Mesendoderm (in vitro differentiated cells): ENCODE results near the gene KMT2C.
"Not testable (repeated sequence)": the region's sequence is repeated elsewhere in the genome, so short reads cannot be mapped to it uniquely, and the experiment has no call there.

Experiments
- DNase-seq: peaks from one replicate; pipeline ENCODE4 v3.0.0; 2013
- H2AK5ac ChIP-seq: 2 replicates; pipeline ENCODE4 v1.6.1; 2013; ENCODE audit warnings: low read length, inconsistent platforms
- H2BK120ac ChIP-seq: 2 replicates; pipeline ENCODE4 v1.6.1; 2013; ENCODE audit warnings: low read depth, mild to moderate bottlenecking, low read length, moderate library complexity, mixed read lengths
- H2BK15ac ChIP-seq: replicated peaks from 2 replicates; pipeline ENCODE4 v1.6.1; 2013; ENCODE audit warnings: low read depth, mild to moderate bottlenecking, moderate library complexity
- H2BK5ac ChIP-seq: 2 replicates; pipeline ENCODE4 v1.6.1; 2013; ENCODE audit warnings: low read length, inconsistent platforms
- H3K18ac ChIP-seq: 2 replicates; pipeline ENCODE4 v1.6.1; 2013; ENCODE audit warnings: mild to moderate bottlenecking, low read length, mixed read lengths
- H3K23ac ChIP-seq: one replicate; pipeline ENCODE4 v1.6.1; 2013; ENCODE audit warnings: low read length
- H3K27ac ChIP-seq: 2 replicates; pipeline ENCODE4 v1.5.1; 2013; ENCODE audit warnings: low read depth, mild to moderate bottlenecking, inconsistent platforms, low read length, moderate library complexity
- H3K27me3 ChIP-seq: 2 replicates; pipeline ENCODE4 v1.6.1; 2013; ENCODE audit warnings: low read length, control low read depth, mild to moderate bottlenecking, inconsistent platforms; ENCODE audit not compliant: insufficient read depth, poor library complexity
- H3K36me3 ChIP-seq: 2 replicates; pipeline ENCODE4 v1.6.1; 2013; ENCODE audit warnings: low read length, inconsistent platforms; ENCODE audit not compliant: control insufficient read depth, insufficient read depth
- H3K4ac ChIP-seq: one replicate; pipeline ENCODE4 v1.6.1; 2013; ENCODE audit warnings: low read depth, mild to moderate bottlenecking, low read length, moderate library complexity
- H3K4me1 ChIP-seq: 2 replicates; pipeline ENCODE4 v1.6.1; 2013; ENCODE audit warnings: low read depth, low read length, inconsistent platforms; ENCODE audit not compliant: control insufficient read depth
- H3K4me2 ChIP-seq: 2 replicates; pipeline ENCODE4 v1.6.1; 2013; ENCODE audit warnings: low read length
- H3K4me3 ChIP-seq: 2 replicates; pipeline ENCODE4 v1.5.1; 2013; ENCODE audit warnings: mild to moderate bottlenecking, low read length
- H3K56ac ChIP-seq: one replicate; pipeline ENCODE4 v1.6.1; 2013; ENCODE audit warnings: low read length
- H3K79me1 ChIP-seq: 2 replicates; pipeline ENCODE4 v1.6.1; 2013; ENCODE audit warnings: low read length, inconsistent platforms
- H3K79me2 ChIP-seq: 2 replicates; pipeline ENCODE4 v1.6.1; 2013; ENCODE audit warnings: mild to moderate bottlenecking, low read length; ENCODE audit not compliant: control insufficient read depth, insufficient read depth
- H3K9ac ChIP-seq: 2 replicates; pipeline ENCODE4 v1.6.1; 2013; ENCODE audit warnings: low read length, inconsistent platforms
- H4K5ac ChIP-seq: one replicate; pipeline ENCODE4 v1.6.1; 2013; ENCODE audit warnings: low read length
- H4K8ac ChIP-seq: one replicate; pipeline ENCODE4 v1.6.1; 2013; ENCODE audit warnings: low read depth, mild to moderate bottlenecking, control low read depth, low read length, moderate library complexity
- WGBS: extraction: QIAGEN DNeasy Blood & Tissue Kit; methylation state at CpG from one replicate; pipeline ENCODE4 v1.1.7; 2013; ENCODE audit warnings: low lambda C conversion rate, missing lambda C conversion rate; ENCODE audit not compliant: insufficient coverage; ENCODE audit errors: extremely low coverage; 5-methylcytosine and 5-hydroxymethylcytosine counted together

The KMT2C gene

GRCh38 chr7:152204417-152204816 is 231.4 kb downstream of the KMT2C start:
- H3K4me1 ChIP-seq, H3K79me2 ChIP-seq, H2BK15ac ChIP-seq, H3K18ac ChIP-seq, H3K23ac ChIP-seq, H3K56ac ChIP-seq, H4K5ac ChIP-seq, H2BK120ac ChIP-seq, H3K4ac ChIP-seq, DNase-seq, H2BK5ac ChIP-seq, H3K27ac ChIP-seq, H4K8ac ChIP-seq, H3K4me3 ChIP-seq, H2AK5ac ChIP-seq, H3K79me1 ChIP-seq, H3K27me3 ChIP-seq, H3K9ac ChIP-seq, H3K4me2 ChIP-seq, H3K36me3 ChIP-seq: not testable (repeated sequence)

- Histone ChIP-seq H2AK5ac (no peak overlapping the region), H3K56ac (no peak overlapping the region), H3K4me1 (no peaks in the 10 kb centered on the region), H3K4me3 (no peak overlapping the region), H3K4ac (no peak overlapping the region), H4K8ac (no peak overlapping the region), H3K79me2 (no peaks in the 10 kb centered on the region), H3K9ac (no peak overlapping the region), H2BK15ac (no peak overlapping the region), H3K36me3 (no peaks in the 10 kb centered on the region), H3K79me1 (no peaks in the 10 kb centered on the region), H2BK5ac (no peak overlapping the region), H3K18ac (no peak overlapping the region), H3K27ac (no peak overlapping the region), H4K5ac (no peak overlapping the region), H3K27me3 (no peaks in the 10 kb centered on the region), H3K4me2 (no peak overlapping the region), H2BK120ac (no peak overlapping the region), H3K23ac (no peak overlapping the region)
- no peak for DNase-seq
- WGBS, result 100% methylated on average over 2 of the region's 3 CpGs
These were observed 232.7 kb downstream of the KMT2C start for GRCh38 chr7:152203095-152203494.

- H3K4me2 ChIP-seq, result no peak overlapping the region
- no peak overlapping the region for H3K56ac ChIP-seq
- H2AK5ac ChIP-seq, result no peak overlapping the region
- DNase-seq, result no peak
- no peak overlapping the region for H3K27ac ChIP-seq
- H3K18ac ChIP-seq, result no peak overlapping the region
- no peak overlapping the region for H3K4me3 ChIP-seq
- no peaks in the 10 kb centered on the region for H3K4me1 ChIP-seq
- H2BK120ac ChIP-seq, result no peak overlapping the region
- no peak overlapping the region for H2BK5ac ChIP-seq
- no peak overlapping the region for H4K8ac ChIP-seq
- H3K79me2 ChIP-seq, result no peaks in the 10 kb centered on the region
- no peaks in the 10 kb centered on the region for H3K79me1 ChIP-seq
- no peak overlapping the region for H3K4ac ChIP-seq
- H3K23ac ChIP-seq, result no peak overlapping the region
- no peaks in the 10 kb centered on the region for H3K27me3 ChIP-seq
- no CpG with 5 or more reads among the region's 3 CpGs for WGBS
- H3K9ac ChIP-seq, result no peak overlapping the region
- no peak overlapping the region for H2BK15ac ChIP-seq
- H3K36me3 ChIP-seq, result no peaks in the 10 kb centered on the region
- H4K5ac ChIP-seq, result no peak overlapping the region
These were observed 233.7 kb downstream of the KMT2C start for GRCh38 chr7:152202056-152202455.

GRCh38 chr7:152200395-152200794 is 235.4 kb downstream of the KMT2C start:
- Histone ChIP-seq H2BK5ac (no peak overlapping the region), H4K5ac (no peak overlapping the region)
- WGBS, result no CpG with 5 or more reads among the region's 6 CpGs

GRCh38 chr7:152196391-152196790 is 239.4 kb downstream of the KMT2C start:
- no CpG with 5 or more reads among the region's 4 CpGs for WGBS
- no peak overlapping the region for H3K4ac ChIP-seq
- no peak overlapping the region for H4K8ac ChIP-seq
- H3K9ac ChIP-seq, result no peak overlapping the region
- H3K56ac ChIP-seq, result no peak overlapping the region
- H3K4me1 ChIP-seq, result no peaks in the 10 kb centered on the region
- no peaks in the 10 kb centered on the region for H3K79me2 ChIP-seq
- H3K18ac ChIP-seq, result no peak overlapping the region
- H3K79me1 ChIP-seq, result no peaks in the 10 kb centered on the region
- no peak overlapping the region for H2AK5ac ChIP-seq
- H3K23ac ChIP-seq, result no peak overlapping the region
- no peak overlapping the region for H3K4me3 ChIP-seq
- no peak overlapping the region for H2BK120ac ChIP-seq
- no peaks in the 10 kb centered on the region for H3K27me3 ChIP-seq
- H2BK15ac ChIP-seq, result no peak overlapping the region
- H3K4me2 ChIP-seq, result no peak overlapping the region
- H3K27ac ChIP-seq, result no peak overlapping the region
- no peak overlapping the region for H4K5ac ChIP-seq
- H2BK5ac ChIP-seq, result no peak overlapping the region
- H3K36me3 ChIP-seq, result peaks cover 1% of the 10 kb centered on the region
- no peak for DNase-seq

More at GRCh38 chr7:152200395-152200794, 235.4 kb downstream of the KMT2C start:
- H3K79me2 ChIP-seq, result no peaks in the 10 kb centered on the region
- no peak overlapping the region for H3K4me2 ChIP-seq
- H3K56ac ChIP-seq, result no peak overlapping the region
- H3K27me3 ChIP-seq, result no peaks in the 10 kb centered on the region
- no peak overlapping the region for H2AK5ac ChIP-seq
- H2BK120ac ChIP-seq, result no peak overlapping the region
- no peak overlapping the region for H3K4ac ChIP-seq
- no peak overlapping the region for H3K23ac ChIP-seq
- H3K18ac ChIP-seq, result no peak overlapping the region
- H3K9ac ChIP-seq, result no peak overlapping the region
- DNase-seq, result no peak
- no peaks in the 10 kb centered on the region for H3K36me3 ChIP-seq
- H3K4me1 ChIP-seq, result no peaks in the 10 kb centered on the region
- no peak overlapping the region for H3K4me3 ChIP-seq
- no peaks in the 10 kb centered on the region for H3K79me1 ChIP-seq
- no peak overlapping the region for H4K8ac ChIP-seq
- no peak overlapping the region for H3K27ac ChIP-seq
- H2BK15ac ChIP-seq, result no peak overlapping the region

- H2AK5ac ChIP-seq, result no peak overlapping the region
- DNase-seq, result no peak
- no peak overlapping the region for H3K4me3 ChIP-seq
- no CpG with 5 or more reads among the region's 4 CpGs for WGBS
- H3K79me2 ChIP-seq, result no peaks in the 10 kb centered on the region
- no peak overlapping the region for H3K4ac ChIP-seq
- no peak overlapping the region for H3K27ac ChIP-seq
- no peaks in the 10 kb centered on the region for H3K4me1 ChIP-seq
- H3K79me1 ChIP-seq, result no peaks in the 10 kb centered on the region
- no peak overlapping the region for H2BK5ac ChIP-seq
- H3K4me2 ChIP-seq, result no peak overlapping the region
- no peaks in the 10 kb centered on the region for H3K27me3 ChIP-seq
- no peak overlapping the region for H3K56ac ChIP-seq
- H3K9ac ChIP-seq, result no peak overlapping the region
- no peak overlapping the region for H4K8ac ChIP-seq
- H3K18ac ChIP-seq, result no peak overlapping the region
- H3K36me3 ChIP-seq, result peaks cover 1% of the 10 kb centered on the region
- no peak overlapping the region for H2BK120ac ChIP-seq
- no peak overlapping the region for H2BK15ac ChIP-seq
- H3K23ac ChIP-seq, result no peak overlapping the region
- no peak overlapping the region for H4K5ac ChIP-seq
These were observed 241.9 kb downstream of the KMT2C start for GRCh38 chr7:152193880-152194279.
